ENCODE results near the gene CLEC10A.
"Not testable (repeated sequence)": the region's sequence is repeated elsewhere in the genome, so short reads cannot be mapped to it uniquely, and the experiment has no call there.

The CLEC10A gene

GRCh38 chr17:7070712-7071111 lies 9.3 kb downstream of the CLEC10A start:
- no peak for DNase-seq

DNA sequence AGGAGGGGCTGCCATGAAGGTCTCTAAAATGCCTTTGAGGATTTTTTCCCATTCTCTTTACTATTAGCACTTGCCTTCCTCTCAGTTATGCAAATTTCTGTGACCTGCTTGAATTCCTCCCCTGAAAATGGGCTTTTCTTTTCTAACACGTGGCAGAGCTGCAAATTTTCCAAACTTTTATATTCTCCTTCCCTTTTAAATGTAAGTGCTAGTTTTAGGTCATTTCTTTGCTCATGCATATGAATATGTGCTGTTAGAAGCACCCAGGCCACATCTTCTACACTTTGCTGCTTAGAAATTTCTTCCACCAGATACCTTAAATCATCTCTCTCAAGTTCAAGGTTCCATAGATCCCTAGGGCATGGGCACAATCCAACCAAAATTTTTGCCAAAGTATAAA lies 11.8 kb downstream of the CLEC10A start:
- no peak for DNase-seq

- DNase-seq: no peak
These were observed 12.9 kb downstream of the CLEC10A start for GRCh38 chr17:7067198-7067597.

- no peak for DNase-seq
These were observed 15.8 kb downstream of the CLEC10A start for GRCh38 chr17:7064261-7064660.

DNA sequence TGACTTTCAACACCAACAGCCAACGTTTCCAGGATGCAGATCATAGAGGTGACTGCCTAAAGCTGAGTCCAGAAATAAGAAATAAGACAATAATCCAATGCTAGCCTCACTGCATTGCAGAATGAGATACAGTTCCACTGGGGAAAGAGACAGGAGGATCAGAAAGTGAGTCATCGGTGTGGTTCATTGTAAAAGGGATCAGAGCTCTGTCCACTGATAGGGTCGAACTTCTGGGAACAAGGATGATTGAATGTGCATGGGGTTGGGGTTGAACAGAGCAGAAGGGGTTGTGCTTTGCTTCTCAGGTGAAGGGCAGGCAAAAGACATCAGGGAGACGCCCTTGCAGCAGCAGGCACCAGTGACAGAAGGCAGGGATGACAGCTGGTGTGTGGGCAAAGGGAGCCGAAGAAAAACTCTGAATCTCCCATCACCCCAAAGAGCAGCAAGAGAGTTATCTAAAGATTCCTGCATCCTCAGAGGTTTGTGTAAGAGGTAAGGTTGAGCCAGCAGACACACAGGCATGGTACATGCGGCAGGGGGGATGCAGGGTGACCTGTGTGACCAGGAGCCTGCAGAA lies 16.4 kb downstream of the CLEC10A start:
- DNase-seq: no peak

- DNase-seq: no peak
These were observed 19.7 kb downstream of the CLEC10A start for GRCh38 chr17:7060165-7060891.

GRCh38 chr17:7058831-7059447 lies 21.1 kb downstream of the CLEC10A start:
- DNase-seq: no peak

- DNase-seq: peak; percentile 23
These were observed 23.7 kb downstream of the CLEC10A start for GRCh38 chr17:7056386-7056785.

DNA sequence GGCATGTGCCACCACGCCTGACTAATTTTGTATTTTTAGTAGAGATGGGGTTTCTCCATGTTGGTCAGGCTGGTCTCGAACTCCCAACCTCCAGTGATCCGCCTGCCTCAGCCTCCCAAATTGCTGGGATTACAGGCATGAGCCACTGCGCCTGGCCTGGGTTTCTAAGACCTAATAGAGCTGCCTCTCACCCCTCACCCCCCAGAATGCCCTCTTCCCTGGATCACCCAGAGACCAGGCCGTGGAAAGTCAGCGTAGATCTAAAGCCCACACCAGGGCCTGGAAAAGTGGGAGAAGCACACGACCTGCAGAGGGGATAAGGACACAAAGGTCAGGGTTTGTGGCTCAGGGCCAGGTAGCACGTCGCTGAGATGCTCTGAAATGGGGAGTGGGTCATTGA lies 29.5 kb downstream of the CLEC10A start:
- not testable (repeated sequence) for DNase-seq

- DNase-seq: peak; percentile 64
These were observed 31.1 kb downstream of the CLEC10A start for GRCh38 chr17:7048968-7049367.

GRCh38 chr17:7047566-7047965 lies 32.5 kb downstream of the CLEC10A start:
- no peak for DNase-seq

DNA sequence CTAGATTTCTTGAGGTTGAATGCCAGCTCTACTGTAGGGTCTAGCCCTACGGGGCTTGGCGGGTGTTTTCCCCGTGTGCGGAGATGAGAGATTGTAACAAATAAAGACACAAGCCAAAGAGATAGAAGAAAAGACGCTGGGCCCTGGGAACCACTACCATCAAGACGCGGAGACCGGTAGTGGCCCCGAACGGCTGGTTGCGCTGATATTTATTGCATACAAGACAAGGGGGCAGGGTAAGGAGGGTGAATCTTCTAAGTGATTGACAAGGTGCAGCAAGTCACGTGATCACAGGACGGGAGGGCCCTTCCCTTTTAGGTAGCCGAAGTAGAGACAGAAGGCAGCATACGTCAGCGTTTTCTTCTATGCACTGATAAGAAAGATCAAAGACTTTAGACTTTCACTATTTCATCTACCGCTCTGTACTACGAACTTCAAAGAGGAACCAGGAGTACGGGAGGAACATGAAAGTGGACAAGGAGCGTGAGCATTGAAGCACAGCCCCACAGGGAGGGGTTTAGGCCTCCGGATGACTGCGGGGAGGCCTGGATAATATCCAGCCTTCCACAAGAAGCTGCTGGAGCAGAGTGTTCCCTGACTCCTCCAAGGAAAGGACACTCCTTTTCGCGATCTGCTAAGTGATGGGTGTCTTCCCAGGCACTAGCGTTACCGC lies 33.2 kb downstream of the CLEC10A start:
- DNase-seq: peak; percentile 77

GRCh38 chr17:7046127-7046724 lies 33.8 kb downstream of the CLEC10A start:
- DNase-seq: peak; percentile 56

- peak; percentile 78 for DNase-seq
These were observed 34.4 kb downstream of the CLEC10A start for GRCh38 chr17:7045492-7046126.

- DNase-seq: peak; percentile 79
These were observed 36.4 kb downstream of the CLEC10A start, which contains the start of gene SLC16A11 for GRCh38 chr17:7043497-7044198. Gene SLC16A11 (minus strand): TSS chr17:7044092. CDS start chr17:7043513, 579 bp downstream.

DNA sequence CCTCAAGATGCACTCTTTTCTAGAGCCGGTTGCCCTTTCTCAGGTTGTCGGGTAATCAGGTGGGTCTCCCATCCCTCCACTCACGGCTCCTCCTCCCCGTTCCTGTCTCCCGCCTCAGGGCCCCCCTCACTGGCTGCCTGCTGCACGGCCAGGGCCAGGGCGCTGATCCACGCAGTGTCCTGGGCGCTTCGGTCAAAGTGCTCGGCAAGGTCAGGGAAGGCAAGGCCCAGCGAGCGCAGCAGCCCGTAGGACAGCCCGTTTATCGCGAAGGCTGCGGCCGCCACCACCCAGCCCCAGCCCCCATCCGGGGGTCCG lies 36.9 kb downstream of the CLEC10A start:
- no peak for DNase-seq

GRCh38 chr17:7042501-7043181 lies 37.4 kb downstream of the CLEC10A start:
- no peak for DNase-seq

DNA sequence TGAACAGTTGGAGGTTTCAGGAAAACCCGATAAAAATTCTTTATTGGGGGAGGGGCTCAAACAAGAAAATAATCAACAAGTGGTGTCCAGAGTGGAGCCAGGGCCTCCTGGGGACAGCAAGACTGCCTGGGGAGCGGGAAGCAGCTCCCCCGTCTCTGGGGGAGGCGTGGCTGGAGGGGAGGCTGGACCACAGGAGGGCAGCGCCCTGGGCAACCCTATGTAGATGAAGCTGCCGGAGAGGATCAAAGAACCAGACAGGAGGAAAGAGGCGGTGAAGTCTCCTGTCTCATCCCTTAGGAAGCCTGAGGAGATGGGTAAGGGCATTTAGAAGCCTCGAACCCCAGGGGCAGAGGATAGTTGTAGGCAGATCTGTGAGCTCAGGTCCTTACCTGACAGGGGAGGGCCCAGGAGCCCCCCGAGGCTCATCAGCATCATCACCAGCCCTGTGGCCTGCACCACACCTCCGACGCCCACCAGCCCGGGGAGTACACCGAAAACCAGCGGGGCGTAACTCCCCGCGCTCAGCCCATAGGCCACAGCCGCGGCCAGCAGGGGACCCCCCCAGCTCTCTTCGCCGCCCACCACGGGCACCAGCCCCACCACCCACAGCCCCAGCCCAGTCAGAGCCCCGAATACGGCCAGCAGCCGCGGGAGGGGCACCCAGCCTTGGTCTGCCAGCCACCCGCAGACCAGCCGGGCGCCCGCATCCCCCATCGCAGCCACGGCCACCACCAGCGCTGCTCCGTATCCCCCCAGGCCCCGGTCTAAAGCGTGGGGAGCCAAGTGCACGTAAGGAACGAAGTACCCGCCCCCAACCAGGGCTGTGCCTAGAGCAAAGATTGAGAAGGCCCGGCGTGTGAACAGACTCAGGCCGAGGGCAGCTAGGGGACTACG lies 38.2 kb downstream of the CLEC10A start:
- DNase-seq: no peak

GRCh38 chr17:7039832-7040231 lies 40.2 kb downstream of the CLEC10A start:
- DNase-seq: no peak

- peak; percentile 39 for DNase-seq
These were observed 41.8 kb downstream of the CLEC10A start for GRCh38 chr17:7038025-7038862.

Measured in NCI-H82 (cell line).